Brain microvascular endothelial cell (primary cell): ENCODE measurements around the gene ITGB3.

ENCODE experiments used
- DNase-seq: peaks from one replicate; pipeline ENCODE4 v3.0.0-alpha.2; 2020
- H3K27ac ChIP-seq: fragments of 250-450 bp; sonication (Bioruptor Pico); 2 replicates; pipeline ENCODE4 v1.5.1; 2020; ENCODE audit warnings: mild to moderate bottlenecking, moderate library complexity
- H3K27me3 ChIP-seq: fragments of 250-450 bp; sonication (Bioruptor Pico); replicated peaks from 2 replicates; pipeline ENCODE4 v1.5.1; 2020; ENCODE audit warnings: mild to moderate bottlenecking
- H3K36me3 ChIP-seq: fragments of 250-450 bp; sonication (Bioruptor Pico); replicated peaks from 2 replicates; pipeline ENCODE4 v1.5.1; 2020; ENCODE audit warnings: mild to moderate bottlenecking
- H3K4me3 ChIP-seq: 2 replicates; pipeline ENCODE4 v1.5.1; 2011; ENCODE audit warnings: low read depth, mild to moderate bottlenecking, control low read depth, low read length, moderate library complexity
- in situ Hi-C: cut with HindIII; loops from 2 replicates; pipeline ENCODE4 v1.10.0; 2017; ENCODE audit warnings: low sequenced_read_pairs, low pct_ligation_motif_present
- TF ChIP-seq, protein P1 (sequence below): IDR thresholded peaks from 2 replicates; pipeline ENCODE4 v1.5.1; 2011; ENCODE audit warnings: low read depth, mild to moderate bottlenecking, moderate library complexity, low read length, control low read depth, inconsistent platforms; ENCODE audit errors: missing control alignments

ITGB3 gene

GRCh38 chr17:47243737-47244598 is 9.7 kb upstream of the ITGB3 start:
- in situ Hi-C loops = no loop called here
- TF ChIP-seq, protein P1, sequence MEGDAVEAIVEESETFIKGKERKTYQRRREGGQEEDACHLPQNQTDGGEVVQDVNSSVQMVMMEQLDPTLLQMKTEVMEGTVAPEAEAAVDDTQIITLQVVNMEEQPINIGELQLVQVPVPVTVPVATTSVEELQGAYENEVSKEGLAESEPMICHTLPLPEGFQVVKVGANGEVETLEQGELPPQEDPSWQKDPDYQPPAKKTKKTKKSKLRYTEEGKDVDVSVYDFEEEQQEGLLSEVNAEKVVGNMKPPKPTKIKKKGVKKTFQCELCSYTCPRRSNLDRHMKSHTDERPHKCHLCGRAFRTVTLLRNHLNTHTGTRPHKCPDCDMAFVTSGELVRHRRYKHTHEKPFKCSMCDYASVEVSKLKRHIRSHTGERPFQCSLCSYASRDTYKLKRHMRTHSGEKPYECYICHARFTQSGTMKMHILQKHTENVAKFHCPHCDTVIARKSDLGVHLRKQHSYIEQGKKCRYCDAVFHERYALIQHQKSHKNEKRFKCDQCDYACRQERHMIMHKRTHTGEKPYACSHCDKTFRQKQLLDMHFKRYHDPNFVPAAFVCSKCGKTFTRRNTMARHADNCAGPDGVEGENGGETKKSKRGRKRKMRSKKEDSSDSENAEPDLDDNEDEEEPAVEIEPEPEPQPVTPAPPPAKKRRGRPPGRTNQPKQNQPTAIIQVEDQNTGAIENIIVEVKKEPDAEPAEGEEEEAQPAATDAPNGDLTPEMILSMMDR = no peak
- Histone ChIP-seq H3K36me3 (no peaks in the 10 kb centered on the region), H3K4me3 (no peak overlapping the region), H3K27ac (no peak overlapping the region), H3K27me3 (no peaks in the 10 kb centered on the region)
- DNase-seq = no peak

GRCh38 chr17:47244697-47245096 is 8.9 kb upstream of the ITGB3 start:
- in situ Hi-C loops = no loop called here
- TF ChIP-seq, protein P1 = no peak

DNA sequence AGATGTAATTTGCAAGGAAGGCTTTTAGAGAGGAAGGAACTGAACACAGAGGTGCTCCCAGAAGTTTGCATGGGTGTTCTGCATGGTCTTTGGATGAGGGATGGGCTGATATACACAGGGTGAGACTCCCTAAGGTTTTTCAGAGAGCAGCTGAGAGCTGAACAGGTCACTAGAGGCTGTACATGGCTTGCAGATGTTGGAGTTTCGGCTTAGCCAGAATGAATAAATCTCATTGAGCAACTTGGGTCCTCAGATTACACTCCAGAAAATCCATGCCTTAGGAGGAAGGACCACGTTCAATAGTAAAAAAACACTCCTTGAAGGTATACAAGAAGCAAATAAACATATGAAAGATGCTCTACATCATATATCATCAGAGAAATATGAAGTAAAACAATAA is 7.5 kb upstream of the ITGB3 start:
- no peaks in the 10 kb centered on the region for H3K27me3 ChIP-seq
- DNase-seq = no peak
- TF ChIP-seq, protein P1 = no peak
- no peaks in the 10 kb centered on the region for H3K36me3 ChIP-seq
- no peak overlapping the region for H3K27ac ChIP-seq
- in situ Hi-C loops = no loop called here
- H3K4me3 ChIP-seq = no peak overlapping the region

More at GRCh38 chr17:47244697-47245096, 8.9 kb upstream of the ITGB3 start:
- Histone ChIP-seq H3K27ac (no peak overlapping the region), H3K36me3 (no peaks in the 10 kb centered on the region), H3K27me3 (no peaks in the 10 kb centered on the region), H3K4me3 (no peak overlapping the region)
- DNase-seq = no peak

DNA sequence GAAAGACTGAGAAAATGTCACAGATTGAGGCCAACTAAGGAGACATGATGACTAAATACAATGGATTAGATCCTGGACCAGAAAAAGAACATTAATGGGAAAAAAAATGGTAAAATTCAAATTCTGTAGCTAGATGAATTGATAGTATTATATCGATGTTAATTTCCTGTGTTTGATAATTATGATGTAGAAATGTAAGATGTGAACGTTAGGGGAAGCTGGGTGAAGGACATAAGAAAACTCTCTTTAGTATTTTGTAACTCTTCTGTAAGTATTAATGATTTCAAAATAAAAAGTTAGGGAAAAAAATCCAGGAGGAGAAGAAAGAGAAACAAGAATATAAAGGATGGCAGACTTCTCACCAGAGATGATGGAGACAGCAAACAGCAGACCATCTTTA is 2.8 kb upstream of the ITGB3 start:
- Histone ChIP-seq H3K27me3 (no peaks in the 10 kb centered on the region), H3K36me3 (no peaks in the 10 kb centered on the region), H3K27ac (no peak overlapping the region), H3K4me3 (no peak overlapping the region)
- TF ChIP-seq, protein P1 = no peak
- in situ Hi-C loops = no loop called here
- no peak for DNase-seq

DNA sequence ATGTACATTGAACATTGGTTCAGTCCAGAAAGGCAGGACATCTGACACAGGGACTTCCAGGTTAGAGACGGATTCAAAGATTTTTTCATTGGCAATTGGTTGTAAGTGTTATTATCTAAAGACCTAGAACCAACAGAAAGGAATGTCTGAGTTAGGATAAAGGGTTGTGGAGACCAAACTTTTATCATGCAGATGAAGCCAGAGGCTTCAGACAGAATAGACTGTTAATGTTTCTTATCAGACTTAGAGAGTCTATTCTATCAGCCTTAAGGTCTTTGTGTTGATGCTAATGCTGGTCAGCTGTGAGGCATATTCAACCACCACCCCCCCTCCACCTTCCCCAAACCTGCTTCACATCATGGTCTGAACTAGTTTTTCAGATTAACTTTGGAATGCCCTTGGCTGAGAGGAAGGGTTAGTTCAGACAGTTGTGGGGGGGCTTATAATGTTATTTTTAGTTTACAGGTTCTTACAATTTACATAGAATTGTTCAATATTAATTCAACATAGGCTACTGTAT is 2.1 kb upstream of the ITGB3 start:
- no peak overlapping the region for H3K27ac ChIP-seq
- H3K27me3 ChIP-seq = no peaks in the 10 kb centered on the region
- TF ChIP-seq, protein P1 = no peak
- in situ Hi-C loops = no loop called here
- H3K4me3 ChIP-seq = no peak overlapping the region
- no peaks in the 10 kb centered on the region for H3K36me3 ChIP-seq
- no peak for DNase-seq

DNA sequence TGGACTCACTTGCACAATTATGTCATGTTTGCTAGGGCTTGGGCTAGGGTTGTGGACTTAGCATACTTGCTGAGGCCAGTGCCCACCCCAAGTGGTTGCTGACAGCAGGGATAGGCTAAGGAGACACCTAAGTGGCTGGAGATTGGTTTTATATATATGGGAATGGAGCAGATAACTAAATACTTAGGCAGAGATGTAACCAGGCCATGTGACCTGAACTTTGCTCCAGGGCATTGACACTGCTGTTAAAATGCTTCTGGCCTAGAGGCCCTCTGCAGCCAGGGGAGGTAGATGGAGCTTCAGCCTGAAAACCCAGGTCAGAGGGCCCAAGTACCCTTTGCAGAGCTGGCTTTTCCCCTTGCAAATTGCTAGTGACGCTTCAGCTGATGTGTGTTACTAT is 1.4 kb upstream of the ITGB3 start:
- Histone ChIP-seq H3K36me3 (no peaks in the 10 kb centered on the region), H3K27me3 (no peaks in the 10 kb centered on the region), H3K27ac (no peak overlapping the region), H3K4me3 (no peak overlapping the region)
- DNase-seq = no peak
- in situ Hi-C loops = no loop called here
- TF ChIP-seq, protein P1 = no peak
